Spleen (tissue), 7 donors: ENCODE measurements around the gene MEF2A.

Experiments used
- CTCF ChIP-seq, 11 experiments: fragments of 200-600 bp in 7 of 11; fragments of 450-650 bp in 4 of 11; sonication (generic) in 4 of 11; IDR thresholded peaks in 8 of 11; conservative IDR thresholded peaks in 3 of 11; 1 replicate in 7 of 11; 2 replicates in 4 of 11; pipeline versions ENCODE4 v1.4.0 to v1.8.0; 2016 to 2021; ENCODE audit warnings: antibody characterized with exemption in 11 of 11, inconsistent platforms in 4 of 11, mild to moderate bottlenecking in 1 of 11
- POLR2A ChIP-seq, 3 donors: fragments of 450-650 bp; IDR thresholded peaks; one replicate each; pipeline ENCODE4 v1.5.1; 2017; ENCODE audit warnings: antibody characterized with exemption in 3 of 3, mild to moderate bottlenecking in 1 of 3
- donor health status: DM: no; HTN: no; CAD: no; lungs with moderate emphysema.
- donor health status: DM: no; HTN: no; CAD: no.
- donor health status: DM: no; HTN: no; CAD: no.

GRCh38 chr15:99635145-99635544 is 69.4 kb downstream of the MEF2A start:
- TF ChIP-seq CTCF (IDR thresholded peaks at IDR 0.05 in 8 of 11, conservative IDR thresholded peaks at IDR 0.05 in 3 of 11) (no peak), POLR2A (IDR thresholded peaks at IDR 0.05) (no peak)
